Brain pericyte (primary cell): Measurements from ENCODE around the gene CHRNB2.
A peak's percentile ranks its signal among the peaks of the same experiment; 100 is the strongest.

Experiments used
- DNase-seq: peaks from one replicate; pipeline ENCODE4 v3.0.0-alpha.2; 2012; ENCODE audit warnings: low read depth, low spot score

CHRNB2 gene

DNA sequence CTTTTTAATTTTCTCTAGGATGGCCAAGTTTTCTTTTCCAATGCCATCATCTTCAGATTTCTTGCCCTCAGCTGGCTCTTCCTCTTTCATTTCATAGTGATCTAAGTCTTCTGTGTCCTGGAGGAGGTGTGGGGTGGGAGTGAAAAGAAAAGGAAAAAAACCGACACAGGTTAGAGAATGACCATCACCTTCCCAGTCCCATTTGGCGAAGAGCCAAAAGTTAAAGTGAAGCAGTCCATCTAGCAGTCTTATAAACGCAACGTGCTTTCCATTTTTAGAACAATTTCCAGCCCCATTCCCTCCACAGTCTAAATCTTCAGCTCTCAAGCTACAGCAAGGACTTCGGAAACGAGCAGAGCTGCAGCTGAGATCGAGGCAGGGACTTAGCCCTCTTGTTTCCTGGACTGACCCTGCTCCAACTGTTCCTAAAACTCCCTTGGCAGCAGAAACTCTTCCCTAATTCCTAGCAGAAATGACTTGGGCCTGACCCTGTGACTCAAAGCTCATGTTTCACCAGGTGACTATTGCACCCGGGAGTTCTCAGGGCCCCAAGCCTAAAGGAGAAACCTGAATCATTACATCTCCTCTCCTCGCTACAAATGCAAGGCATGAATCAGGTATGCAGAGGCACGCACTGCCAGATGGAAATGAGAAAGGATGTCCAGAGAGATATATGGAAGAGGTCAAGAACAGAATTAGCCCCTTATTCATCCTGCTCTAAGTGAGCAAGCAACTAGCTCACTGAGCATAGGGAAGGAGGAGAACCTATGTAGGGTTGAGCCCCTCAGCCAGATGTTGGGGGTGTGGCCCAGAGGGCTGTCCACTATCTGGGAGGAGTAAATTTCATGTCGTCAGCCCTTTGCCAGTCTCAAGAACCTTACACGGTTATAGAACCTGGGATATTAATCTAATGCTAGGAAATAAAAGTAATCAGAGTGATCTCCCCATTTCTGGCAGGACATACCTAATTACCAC is 14.2 kb upstream of the CHRNB2 start:
- DNase-seq, result no peak

DNA sequence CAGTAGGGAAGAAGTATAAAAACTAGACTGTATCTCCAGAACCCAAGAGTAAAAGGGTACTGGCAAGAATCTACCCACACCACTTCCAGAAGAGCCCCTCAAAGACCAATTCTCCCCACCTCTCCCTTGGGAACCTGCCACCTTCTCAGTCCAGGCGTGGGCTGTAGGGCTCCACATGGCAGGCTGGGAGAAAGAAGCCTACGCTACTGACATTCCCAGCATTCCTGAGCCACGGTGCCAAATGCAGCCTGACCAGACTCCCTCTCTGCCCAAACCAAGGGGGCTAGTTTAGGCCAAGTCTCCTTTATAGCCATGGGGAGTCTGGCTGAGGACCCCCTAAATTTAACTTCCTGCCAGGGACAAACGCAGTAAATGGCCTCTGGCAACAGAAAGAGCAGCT is 11.2 kb upstream of the CHRNB2 start:
- no peak for DNase-seq

DNA sequence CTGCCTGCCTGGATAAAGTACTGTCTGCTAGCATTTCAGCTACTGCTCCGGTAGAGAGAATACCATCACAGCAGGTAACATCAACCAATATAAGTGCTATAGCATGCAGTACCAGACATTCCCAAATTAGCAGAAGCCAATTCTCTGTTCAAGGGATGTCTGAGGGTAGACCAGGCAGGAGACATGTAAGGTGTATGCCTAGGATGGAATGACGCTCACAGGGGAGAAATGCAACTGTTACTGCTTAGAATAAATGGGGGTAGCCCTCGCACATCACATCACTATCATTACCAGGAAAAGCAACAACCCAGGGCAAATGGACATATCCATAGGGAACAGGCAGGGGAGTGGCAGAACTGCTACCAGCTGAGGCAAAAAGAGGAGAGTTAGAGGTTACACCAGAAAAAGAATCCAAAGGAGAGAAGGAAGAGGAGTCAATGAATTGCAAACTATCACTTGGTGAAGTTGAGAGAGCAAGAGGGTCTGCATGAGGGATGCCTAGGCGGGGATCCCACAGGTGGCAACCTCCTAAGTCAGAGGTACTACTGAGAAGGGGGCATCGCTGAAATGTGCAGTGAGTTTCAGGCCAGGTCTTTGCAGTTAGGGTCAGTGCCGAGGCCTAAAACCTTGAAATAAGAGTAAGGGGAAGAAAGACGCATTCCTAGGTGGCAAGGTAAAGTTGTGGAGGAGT is 10.2 kb upstream of the CHRNB2 start:
- DNase-seq, result no peak

DNA sequence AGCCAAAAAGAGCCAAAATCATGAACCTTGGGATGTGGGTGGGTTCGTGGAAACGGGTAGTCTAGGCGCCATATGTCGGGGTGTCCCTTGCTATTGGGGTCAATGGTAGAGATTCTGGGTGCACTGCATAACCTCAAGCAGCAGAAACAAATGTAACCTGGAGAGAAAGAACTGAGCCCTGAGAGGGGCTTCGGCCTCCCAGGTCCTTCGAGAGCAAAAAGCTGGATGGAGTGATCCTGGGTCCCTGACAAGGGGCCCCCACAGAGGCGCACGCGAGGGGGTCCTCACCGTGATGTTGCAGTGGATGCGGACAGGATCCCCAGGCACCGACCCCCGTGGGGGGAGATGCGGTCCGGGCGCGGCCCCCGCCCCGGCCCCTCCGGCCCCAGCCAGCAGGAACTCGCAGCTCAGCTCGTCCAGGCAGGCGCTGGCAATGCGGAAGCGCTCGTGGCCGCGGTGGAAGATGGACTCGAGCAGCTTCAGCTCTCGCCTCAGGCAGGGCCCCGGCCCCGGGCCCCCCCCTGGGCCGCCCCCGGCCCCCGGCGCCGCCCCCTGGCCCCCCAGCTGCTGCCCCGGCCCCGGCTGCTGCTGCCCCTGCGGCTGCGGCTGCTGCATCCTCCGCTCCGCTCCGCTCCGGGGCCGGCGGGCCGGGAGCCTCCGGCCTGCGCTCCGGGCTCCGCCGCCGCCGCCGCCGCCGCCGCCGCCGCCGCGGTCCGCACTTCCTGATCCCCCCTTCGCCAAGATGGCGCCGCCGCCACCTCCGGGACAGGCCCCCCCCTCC is 9.4 kb upstream of the CHRNB2 start, which contains the start of gene UBE2Q1:
TSS of gene UBE2Q1 (minus strand) at position 724 of the 781 bp plus-strand sequence. CDS start at position 615, 109 bp downstream.
- DNase-seq, result no peak

DNA sequence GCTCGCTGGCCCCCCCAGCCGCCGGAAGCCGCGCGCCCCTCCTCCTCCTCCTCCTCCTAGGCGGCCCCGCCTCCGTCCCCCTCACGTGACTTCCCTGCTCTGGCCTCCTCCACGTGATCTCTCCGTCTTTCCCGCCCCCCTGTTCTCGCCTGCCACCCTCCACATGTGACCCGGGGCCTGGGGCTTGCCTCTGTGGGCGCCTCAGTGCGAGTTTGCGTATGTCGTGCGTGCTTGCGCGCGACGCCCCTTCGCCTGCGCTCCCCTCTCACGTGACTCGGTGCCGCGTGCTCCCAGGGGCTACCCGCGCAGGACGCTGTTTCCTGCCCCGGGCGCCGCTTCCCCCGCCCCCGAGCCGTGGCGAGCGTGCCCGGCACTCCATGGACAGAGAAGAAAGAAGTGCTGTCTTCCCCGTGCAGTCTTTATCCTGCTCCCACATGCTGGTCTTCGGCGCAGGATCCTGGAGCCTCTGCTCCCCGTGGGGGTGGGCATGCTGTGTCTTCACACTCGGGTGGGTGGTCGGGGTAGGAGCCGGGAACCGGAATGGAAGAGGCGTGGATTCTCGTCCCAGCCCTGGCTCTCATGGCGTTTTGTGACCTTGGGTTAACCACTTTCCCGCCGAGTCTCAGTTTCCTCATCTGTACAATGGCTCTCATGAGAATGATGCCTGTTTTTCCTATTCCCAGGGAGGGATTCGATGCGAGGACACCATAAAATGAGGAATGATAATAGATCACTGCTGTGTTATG is 8.7 kb upstream of the CHRNB2 start:
- DNase-seq, result peak; percentile 98

DNA sequence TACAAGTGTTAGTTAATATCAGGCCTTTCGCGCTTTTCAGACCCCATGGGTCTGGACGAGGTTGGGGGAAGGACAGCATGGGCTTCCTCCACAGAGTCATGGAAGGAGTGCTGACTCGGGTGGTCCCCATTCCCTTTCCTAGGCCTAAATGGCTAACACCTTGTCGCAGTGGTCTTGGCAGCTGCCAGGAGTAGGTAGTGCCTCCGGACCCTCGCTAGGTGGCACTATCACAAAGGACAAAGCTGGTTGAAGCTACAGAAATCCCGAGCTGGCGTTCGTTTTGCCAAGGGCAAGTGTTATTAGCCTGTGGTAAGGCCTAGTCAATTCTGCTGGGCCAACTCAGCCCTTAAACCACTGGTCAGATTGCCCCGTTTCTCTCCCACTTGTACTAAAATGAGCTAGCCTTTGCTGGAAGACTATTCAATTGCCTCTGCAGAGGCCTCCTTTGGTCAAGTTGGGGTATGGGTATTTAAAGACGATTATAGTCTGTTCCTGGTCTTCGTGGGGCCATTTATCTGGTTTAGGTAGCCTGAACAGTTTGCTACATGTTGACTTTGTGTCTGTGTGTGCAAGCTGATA is 8.0 kb upstream of the CHRNB2 start:
- peak; percentile 75 for DNase-seq

DNA sequence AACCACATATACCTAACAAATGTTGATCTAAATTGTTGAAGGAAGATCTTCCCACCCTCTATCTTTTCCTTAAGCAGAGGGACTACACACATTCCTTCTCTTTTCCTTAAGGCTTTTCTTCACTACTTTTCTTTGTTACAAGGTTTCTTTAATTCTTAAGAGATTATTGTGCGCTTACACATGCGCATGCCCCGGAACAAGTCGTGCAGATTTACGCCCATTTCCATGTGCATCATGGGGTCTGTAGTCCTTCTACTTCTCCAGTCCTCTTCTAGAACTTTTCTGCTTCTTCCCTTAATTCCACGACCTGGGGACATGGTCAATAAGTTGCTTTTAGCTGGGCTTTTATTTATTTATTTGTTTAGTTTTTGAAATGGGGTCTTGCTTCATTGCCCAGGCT is 1.7 kb upstream of the CHRNB2 start:
- DNase-seq, result no peak

DNA sequence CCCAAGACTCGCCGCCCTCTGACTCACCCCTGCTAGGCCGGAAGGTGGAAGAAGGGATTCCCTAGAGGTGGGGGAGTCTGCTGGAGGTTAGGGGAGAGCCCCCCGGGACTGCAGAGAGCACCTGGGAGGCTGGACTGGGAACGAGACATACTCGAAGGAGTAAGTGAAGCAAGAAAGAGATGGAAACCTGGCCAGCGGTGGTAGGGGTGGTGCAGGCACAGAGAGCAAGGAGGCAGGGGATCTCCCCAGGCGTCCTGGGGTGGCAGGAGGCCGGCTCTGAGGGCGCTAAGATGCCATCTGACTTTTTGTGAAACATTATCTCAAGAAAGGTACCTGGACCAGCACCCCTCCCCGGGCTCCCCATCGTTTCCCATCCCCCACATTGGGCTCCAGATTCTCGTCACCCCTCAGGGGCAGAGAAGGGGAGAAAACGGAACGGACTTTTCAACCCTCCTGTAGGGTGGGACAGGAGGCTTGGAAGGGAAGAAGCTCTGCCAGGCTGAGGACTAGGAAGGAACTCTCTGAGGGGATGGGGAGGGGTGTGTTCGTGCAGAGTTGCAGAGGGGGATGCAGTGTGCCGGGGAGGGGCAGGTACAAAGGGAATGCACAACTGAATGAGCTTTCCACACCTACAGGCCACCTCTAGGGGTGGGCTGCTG is 708 bp downstream of the CHRNB2 start:
- DNase-seq, result no peak

DNA sequence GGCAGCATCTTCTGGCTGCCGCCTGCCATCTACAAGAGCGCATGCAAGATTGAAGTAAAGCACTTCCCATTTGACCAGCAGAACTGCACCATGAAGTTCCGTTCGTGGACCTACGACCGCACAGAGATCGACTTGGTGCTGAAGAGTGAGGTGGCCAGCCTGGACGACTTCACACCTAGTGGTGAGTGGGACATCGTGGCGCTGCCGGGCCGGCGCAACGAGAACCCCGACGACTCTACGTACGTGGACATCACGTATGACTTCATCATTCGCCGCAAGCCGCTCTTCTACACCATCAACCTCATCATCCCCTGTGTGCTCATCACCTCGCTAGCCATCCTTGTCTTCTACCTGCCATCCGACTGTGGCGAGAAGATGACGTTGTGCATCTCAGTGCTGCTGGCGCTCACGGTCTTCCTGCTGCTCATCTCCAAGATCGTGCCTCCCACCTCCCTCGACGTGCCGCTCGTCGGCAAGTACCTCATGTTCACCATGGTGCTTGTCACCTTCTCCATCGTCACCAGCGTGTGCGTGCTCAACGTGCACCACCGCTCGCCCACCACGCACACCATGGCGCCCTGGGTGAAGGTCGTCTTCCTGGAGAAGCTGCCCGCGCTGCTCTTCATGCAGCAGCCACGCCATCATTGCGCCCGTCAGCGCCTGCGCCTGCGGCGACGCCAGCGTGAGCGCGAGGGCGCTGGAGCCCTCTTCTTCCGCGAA is 3.8 kb downstream of the CHRNB2 start:
- DNase-seq, result no peak

DNA sequence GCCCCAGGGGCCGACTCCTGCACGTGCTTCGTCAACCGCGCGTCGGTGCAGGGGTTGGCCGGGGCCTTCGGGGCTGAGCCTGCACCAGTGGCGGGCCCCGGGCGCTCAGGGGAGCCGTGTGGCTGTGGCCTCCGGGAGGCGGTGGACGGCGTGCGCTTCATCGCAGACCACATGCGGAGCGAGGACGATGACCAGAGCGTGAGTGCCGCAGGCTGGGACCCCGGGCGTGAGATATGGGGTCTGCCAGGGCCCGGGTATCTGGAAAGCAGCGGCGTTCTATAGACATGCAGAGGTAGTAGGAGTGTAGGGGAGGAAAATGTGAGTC is 4.3 kb downstream of the CHRNB2 start:
- DNase-seq, result no peak

DNA sequence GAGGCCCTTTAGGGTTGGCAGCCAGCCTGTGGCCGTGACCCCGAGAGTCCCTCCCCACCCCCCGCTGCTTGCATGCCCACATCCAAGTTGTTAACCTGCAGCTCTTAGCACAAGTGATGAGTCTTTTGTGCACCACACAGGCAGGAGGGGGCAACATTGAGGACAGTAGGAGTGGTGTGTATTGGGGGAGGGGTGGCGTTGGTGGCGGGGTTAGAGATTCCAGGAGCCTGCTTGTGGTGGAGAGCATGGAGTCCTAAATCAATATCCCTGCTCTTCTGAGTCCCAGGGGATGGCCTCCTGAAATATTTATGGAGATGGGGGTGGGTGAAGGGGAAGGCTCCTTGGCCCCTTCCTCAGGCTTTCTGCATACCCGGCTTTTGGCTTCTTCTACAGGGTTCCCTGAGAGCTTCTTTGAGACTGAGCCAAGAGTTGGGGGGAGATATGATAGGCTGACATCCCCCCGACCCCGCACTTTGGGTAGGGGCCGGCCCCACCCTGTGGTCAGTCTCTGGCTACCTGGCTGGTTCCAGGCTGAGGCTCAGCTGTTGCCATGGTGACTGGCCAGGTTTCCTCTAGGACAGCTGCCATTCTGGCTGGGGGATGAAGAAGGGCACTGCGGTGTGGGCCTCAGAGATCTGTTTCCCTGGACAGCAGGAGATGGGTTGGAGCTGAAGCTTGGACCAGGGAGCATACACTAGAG is 5.0 kb downstream of the CHRNB2 start:
- no peak for DNase-seq

DNA sequence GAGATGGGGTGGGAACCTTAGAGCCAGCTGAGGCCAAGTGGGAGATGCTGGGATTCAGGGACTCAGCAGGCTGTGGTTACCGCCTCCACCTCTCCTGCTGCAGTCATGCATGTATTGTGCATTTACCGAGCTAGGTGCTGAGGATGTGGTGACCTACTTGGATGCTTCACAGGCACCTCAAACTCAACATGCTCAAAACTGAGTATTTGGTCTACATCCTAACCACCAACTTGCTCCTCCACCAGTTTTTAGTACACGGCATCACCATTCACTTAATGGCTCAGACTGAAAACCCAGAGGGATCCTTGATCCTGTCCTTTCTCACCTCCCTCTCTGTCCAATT is 5.6 kb downstream of the CHRNB2 start:
- no peak for DNase-seq

DNA sequence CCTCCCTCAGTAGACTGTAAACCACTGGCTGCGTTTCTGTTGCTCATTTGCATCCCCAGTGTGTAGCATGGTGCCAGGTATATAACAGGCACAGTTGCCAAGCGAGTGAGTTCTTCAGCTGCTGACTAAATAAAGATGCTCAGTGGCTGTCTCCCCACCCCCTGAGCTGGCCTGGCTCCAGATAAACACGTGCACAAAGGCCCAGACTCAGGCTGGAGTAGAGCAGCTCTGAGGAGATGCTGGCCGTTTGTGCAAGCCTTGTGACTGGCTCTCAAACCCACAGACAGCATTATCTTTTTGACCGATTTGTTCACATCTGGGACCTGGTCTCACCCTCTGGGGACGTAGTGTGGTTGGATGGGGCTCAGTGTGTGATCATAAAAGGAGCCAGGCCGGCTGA is 7.1 kb downstream of the CHRNB2 start:
- no peak for DNase-seq

DNA sequence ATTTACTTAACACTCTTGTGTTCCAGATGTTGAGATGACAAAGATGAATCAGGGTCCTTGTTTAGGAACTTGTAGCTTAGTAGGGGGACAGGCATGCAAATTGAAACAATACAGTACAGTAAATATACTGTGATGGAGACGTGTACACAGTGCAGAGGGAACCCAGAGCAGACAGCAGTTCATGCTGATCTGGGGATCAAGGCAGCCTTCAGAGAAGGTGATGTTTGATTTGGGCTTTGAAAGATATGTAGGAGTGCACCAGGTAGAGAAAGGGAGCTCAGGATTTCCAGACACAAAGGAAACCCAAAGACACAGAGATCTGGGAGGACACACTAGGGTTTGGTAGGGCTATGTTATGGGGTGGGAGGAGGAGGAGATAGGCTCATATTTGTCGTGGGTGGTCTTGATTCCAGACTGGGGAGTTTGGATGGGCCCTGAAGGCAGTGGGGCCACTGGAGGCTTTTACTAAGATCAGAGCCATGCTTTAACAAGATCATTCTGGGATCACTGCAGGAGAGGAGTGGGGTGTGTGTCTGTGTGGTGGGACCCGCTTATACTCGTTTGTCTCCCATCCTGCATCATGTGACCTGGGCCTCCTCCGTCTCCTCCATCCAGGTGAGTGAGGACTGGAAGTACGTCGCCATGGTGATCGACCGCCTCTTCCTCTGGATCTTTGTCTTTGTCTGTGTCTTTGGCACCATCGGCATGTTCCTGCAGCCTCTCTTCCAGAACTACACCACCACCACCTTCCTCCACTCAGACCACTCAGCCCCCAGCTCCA is 7.8 kb downstream of the CHRNB2 start:
- DNase-seq, result no peak

DNA sequence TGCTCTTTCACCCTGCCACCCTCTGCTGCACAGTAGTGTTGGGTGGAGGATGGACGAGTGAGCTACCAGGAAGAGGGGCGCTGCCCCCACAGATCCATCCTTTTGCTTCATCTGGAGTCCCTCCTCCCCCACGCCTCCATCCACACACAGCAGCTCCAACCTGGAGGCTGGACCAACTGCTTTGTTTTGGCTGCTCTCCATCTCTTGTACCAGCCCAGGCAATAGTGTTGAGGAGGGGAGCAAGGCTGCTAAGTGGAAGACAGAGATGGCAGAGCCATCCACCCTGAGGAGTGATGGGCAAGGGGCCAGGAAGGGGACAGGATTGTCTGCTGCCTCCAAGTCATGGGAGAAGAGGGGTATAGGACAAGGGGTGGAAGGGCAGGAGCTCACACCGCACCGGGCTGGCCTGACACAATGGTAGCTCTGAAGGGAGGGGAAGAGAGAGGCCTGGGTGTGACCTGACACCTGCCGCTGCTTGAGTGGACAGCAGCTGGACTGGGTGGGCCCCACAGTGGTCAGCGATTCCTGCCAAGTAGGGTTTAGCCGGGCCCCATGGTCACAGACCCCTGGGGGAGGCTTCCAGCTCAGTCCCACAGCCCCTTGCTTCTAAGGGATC is 8.5 kb downstream of the CHRNB2 start:
- DNase-seq, result no peak

DNA sequence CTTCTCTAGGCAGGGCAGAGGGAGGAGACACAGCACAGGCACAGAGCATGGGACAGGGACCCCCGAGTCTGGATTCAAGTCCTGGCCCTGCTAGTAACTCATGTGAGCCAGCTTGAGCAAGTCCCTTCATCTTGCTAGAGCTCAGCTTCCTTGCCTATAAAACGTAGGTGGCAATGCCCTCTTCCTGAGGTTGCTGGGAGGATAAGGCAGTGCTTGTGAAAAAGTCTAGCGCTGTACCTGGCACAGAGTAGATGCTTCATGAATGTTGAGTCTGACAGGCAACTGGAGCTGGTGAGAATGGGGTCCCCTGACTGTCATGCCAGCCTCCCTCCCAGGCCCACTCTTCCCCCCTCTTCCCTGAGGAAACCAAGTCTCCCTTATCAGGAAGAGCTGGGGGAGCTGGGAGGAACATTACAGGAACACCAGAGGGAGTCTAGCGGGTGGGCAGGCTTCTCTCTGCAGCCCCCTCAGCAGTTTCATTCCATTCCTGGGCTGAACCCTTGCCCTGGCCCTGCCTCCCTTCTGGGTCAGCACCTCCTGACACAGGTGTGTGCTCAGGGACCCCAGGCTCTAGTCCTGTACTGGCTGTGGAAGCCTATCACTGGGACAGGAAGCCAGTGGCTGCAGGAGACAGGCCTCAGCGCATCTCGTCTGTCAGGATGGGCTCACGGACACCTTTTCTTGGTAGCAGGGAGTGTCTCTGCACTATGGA is 9.9 kb downstream of the CHRNB2 start:
- DNase-seq, result no peak

DNA sequence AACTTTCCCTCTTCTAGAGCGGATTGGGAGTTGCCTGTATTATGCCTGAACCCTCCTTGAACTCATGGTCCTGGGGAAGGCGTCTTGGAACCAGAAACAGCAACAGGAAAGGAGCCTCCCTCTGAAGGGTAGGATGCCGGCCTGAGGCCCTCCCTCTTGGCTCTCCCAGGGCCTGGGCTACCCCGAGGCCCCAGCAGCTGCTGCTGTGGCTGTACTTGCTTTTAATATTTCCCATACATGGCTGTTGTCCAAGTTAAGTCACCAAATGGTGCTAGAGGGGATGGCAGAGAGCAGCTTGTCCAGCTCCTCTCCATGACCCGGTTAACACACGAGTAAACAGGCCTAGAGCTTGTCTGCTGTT is 10.5 kb downstream of the CHRNB2 start:
- no peak for DNase-seq

DNA sequence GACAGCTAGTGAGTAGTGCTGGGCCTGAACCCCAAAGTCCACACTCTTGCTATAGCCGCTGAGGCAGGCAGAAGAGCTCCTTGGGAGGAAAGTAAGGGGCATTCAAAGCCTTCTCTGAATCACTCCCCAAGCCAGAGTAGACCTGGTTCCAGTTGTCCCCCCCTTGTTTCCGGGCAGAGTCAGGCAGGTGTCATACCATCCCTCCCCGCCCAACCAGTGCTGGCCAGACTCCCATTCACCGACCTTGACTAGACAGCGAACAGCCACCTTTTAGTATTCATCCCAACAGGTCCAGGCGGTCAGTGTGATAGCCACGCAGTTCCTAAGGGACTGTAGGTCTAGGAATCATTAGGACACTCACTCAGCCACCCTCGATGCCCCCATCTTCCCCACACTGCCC is 11.8 kb downstream of the CHRNB2 start:
- DNase-seq, result no peak
